WTC11 (cell line): Measurements from ENCODE around the gene DHCR7.

Experiments used
- CTCF ChIP-seq: fragments of 200-600 bp; IDR thresholded peaks from 2 replicates; pipeline ENCODE4 v1.8.0; 2022; ENCODE audit warnings: antibody characterized with exemption
- ETV6 ChIP-seq: sonication (generic); formaldehyde crosslinking; IDR thresholded peaks from 2 replicates; pipeline ENCODE4 v1.8.1; 2022; ENCODE audit warnings: mild to moderate bottlenecking, missing genetic modification reagents
- SMAD3 ChIP-seq: sonication (generic); formaldehyde crosslinking; IDR thresholded peaks from 2 replicates; pipeline ENCODE4 v1.8.0; 2022; ENCODE audit warnings: missing genetic modification reagents, mild to moderate bottlenecking, borderline replicate concordance
- ZNF416 ChIP-seq: fragments of 250-450 bp; sonication (Bioruptor Pico); IDR thresholded peaks from 2 replicates; pipeline ENCODE4 v1.9.0; 2021; ENCODE audit warnings: mild to moderate bottlenecking, inconsistent platforms

DNA sequence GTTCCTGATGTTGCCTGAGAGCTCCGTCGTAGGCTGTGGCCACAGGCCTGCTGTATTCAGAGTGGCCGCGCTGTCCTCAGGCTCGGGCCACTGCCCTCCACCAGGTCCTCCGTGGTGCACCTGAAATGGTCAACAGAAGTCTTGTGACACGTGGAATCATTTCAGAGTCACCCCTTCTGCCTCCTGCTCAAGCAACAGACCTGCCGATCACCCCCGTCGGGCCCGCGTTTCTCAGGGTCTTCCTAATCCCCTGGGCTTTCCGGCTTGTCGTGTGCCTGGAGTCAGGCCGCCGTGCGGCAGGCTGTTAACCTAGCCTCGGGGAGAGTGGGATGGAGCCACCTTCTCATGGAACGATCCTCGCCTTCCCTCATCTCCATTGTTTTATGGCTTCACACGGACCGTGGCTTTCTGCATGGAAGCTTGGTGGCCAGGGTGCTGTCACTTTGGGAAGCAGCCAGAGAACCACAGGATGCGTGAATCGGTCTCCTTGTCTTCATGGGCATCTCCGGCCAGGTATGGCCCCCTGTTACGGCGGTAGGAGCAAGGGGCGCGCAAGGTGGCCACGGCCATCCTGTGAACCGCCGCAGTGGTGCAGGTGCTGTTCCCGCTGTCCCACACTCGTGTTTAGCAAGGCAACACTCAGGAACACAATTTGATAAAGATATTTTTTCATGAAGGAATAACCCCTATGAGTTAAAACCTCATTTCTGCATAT lies 28.9 kb upstream of the DHCR7 start:
- TF ChIP-seq CTCF (no peak), ZNF416 (CRISPR knock-in tag) (no peak), SMAD3 (CRISPR knock-in tag) (no peak), ETV6 (CRISPR knock-in tag) (no peak)
